MM.1S (cell line): ENCODE data around the gene ABCA2.

ENCODE experiments used
- DNase-seq: peaks from one replicate; pipeline ENCODE4 v3.0.0-alpha.2; 2015
- H2AFZ ChIP-seq: fragments of 300-600 bp; sonication (generic); 2 replicates; pipeline ENCODE4 v1.6.0; 2016; ENCODE audit warnings: antibody characterized with exemption, low read length
- H3F3A ChIP-seq: fragments of 300-600 bp; sonication (generic); 2 replicates; pipeline ENCODE4 v1.6.1; 2016; ENCODE audit warnings: mild to moderate bottlenecking, antibody characterized with exemption, low read length, moderate library complexity, mixed read lengths; ENCODE audit not compliant: insufficient read depth
- H3K27ac ChIP-seq: fragments of 300-600 bp; sonication (generic); 2 replicates; pipeline ENCODE4 v1.5.1; 2016; ENCODE audit warnings: mild to moderate bottlenecking, low read length
- H3K27me3 ChIP-seq: fragments of 300-600 bp; sonication (generic); replicated peaks from 2 replicates; pipeline ENCODE4 v1.6.0; 2016; ENCODE audit warnings: low read length; ENCODE audit not compliant: insufficient read depth
- H3K36me3 ChIP-seq: fragments of 300-600 bp; sonication (generic); replicated peaks from 2 replicates; pipeline ENCODE4 v1.6.1; 2016; ENCODE audit warnings: mild to moderate bottlenecking, low read length, mixed read lengths; ENCODE audit not compliant: insufficient read depth
- H3K4me1 ChIP-seq: fragments of 300-600 bp; sonication (generic); 2 replicates; pipeline ENCODE4 v1.6.1; 2016; ENCODE audit warnings: low read length, mixed read lengths
- H3K4me2 ChIP-seq: fragments of 300-600 bp; sonication (generic); 2 replicates; pipeline ENCODE4 v1.6.0; 2016; ENCODE audit warnings: low read depth, low read length
- H3K4me3 ChIP-seq: fragments of 300-600 bp; sonication (generic); 2 replicates; pipeline ENCODE4 v1.5.1; 2016; ENCODE audit warnings: low read length, mixed read lengths
- H3K79me2 ChIP-seq: fragments of 300-600 bp; sonication (generic); 2 replicates; pipeline ENCODE4 v1.6.1; 2016; ENCODE audit warnings: mixed run types, low read length, mixed read lengths
- H3K9ac ChIP-seq: fragments of 300-600 bp; sonication (generic); 2 replicates; pipeline ENCODE4 v1.6.1; 2016; ENCODE audit warnings: low read length, mixed read lengths
- H3K9me2 ChIP-seq: fragments of 300-600 bp; sonication (generic); replicated peaks from 2 replicates; pipeline ENCODE4 v1.6.1; 2016; ENCODE audit warnings: mild to moderate bottlenecking, low read length, mixed read lengths; ENCODE audit not compliant: insufficient read depth
- H3K9me3 ChIP-seq: fragments of 300-600 bp; sonication (generic); replicated peaks from 2 replicates; pipeline ENCODE4 v1.6.1; 2016; ENCODE audit warnings: mild to moderate bottlenecking, low read length, mixed read lengths; ENCODE audit not compliant: insufficient read depth
- H4K20me1 ChIP-seq: fragments of 300-600 bp; sonication (generic); 2 replicates; pipeline ENCODE4 v1.6.1; 2016; ENCODE audit warnings: mild to moderate bottlenecking, low read length, moderate library complexity, mixed read lengths; ENCODE audit not compliant: insufficient read depth
- CTCF ChIP-seq: fragments of 300-600 bp; sonication (generic); IDR thresholded peaks from 2 replicates; pipeline ENCODE4 v1.5.1; 2016; ENCODE audit warnings: antibody characterized with exemption, low read length, mixed read lengths
- EZH2 ChIP-seq: fragments of 300-600 bp; sonication (generic); optimal IDR thresholded peaks from 2 replicates; pipeline ENCODE3; 2017; ENCODE audit warnings: low read depth, mild to moderate bottlenecking, antibody characterized with exemption, low read length, mixed read lengths
- EZH2phosphoT487 ChIP-seq: fragments of 300-600 bp; sonication (generic); IDR thresholded peaks from 2 replicates; pipeline ENCODE4 v1.6.1; 2018; ENCODE audit warnings: antibody characterized with exemption, low read length

Gene ABCA2

GRCh38 chr9:137066096-137066861 lies 38.2 kb upstream of the ABCA2 start:
- H3K4me3 ChIP-seq = no peak overlapping the region
- H3F3A ChIP-seq = peaks cover 10% of the 10 kb centered on the region
- H3K9ac ChIP-seq = no peak overlapping the region
- H3K36me3 ChIP-seq = no peaks in the 10 kb centered on the region
- H4K20me1 ChIP-seq = 0 out of 2 replicates have a peak, but pooled peaks cover 3% of the 10 kb centered on the region
- TF ChIP-seq EZH2 = no peak
- no peak for TF ChIP-seq EZH2phosphoT487
- TF ChIP-seq CTCF = no peak
- H2AFZ ChIP-seq = no peak overlapping the region
- no peaks in the 10 kb centered on the region for H3K9me2 ChIP-seq
- no peak overlapping the region for H3K4me2 ChIP-seq
- H3K79me2 ChIP-seq = peaks cover 29% of the 10 kb centered on the region
- no peaks in the 10 kb centered on the region for H3K9me3 ChIP-seq
- H3K27me3 ChIP-seq = no peaks in the 10 kb centered on the region
- H3K4me1 ChIP-seq = peaks cover 23% of the 10 kb centered on the region
- DNase-seq = no peak
- no peak overlapping the region for H3K27ac ChIP-seq

DNA sequence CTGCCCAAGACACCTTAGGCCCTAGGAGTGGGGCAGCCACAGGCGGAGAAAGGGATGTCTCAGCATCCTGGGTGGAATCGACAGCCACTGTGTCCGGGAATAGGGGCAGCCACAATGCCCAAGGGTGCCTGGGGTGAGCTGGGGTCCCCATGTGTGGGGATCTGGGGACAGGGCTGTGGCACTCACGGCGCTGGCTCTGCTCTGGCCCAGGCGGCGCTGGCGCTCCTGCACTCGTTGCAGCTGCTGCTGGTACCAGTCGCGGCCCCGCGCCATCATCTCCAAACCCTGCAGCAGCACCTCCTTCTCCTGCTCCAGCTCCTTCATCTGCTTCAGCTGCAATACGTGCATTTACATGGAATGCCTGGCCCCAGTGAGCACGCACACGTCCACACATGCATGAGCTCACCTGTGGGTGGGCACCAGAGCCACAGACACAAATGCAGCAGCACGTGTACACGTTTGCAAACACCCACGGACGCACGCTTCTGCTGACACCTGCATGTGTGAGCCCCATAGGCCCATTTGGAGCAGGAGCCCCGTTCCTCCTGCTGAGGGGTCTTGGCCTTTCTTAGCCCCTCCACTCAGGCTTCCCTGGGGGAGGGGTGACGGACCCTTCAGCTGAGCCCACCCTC lies 37.4 kb upstream of the ABCA2 start:
- Histone ChIP-seq H3K4me1 (peaks cover 16% of the 10 kb centered on the region), H2AFZ (no peak overlapping the region), H3K9ac (no peak overlapping the region), H3K4me3 (no peak overlapping the region), H3K79me2 (peaks cover 29% of the 10 kb centered on the region), H3K27ac (no peak overlapping the region), H3K4me2 (no peak overlapping the region), H3K27me3 (0 out of 2 replicates have a peak, but pooled peaks cover 3% of the 10 kb centered on the region), H3K9me2 (no peaks in the 10 kb centered on the region), H3K36me3 (no peaks in the 10 kb centered on the region), H3K9me3 (no peaks in the 10 kb centered on the region), H3F3A (peaks cover 10% of the 10 kb centered on the region), H4K20me1 (0 out of 2 replicates have a peak, but pooled peaks cover 3% of the 10 kb centered on the region)
- no peak for DNase-seq
- no peak for TF ChIP-seq CTCF
- TF ChIP-seq EZH2 = no peak
- no peak for TF ChIP-seq EZH2phosphoT487

GRCh38 chr9:137064880-137065164 lies 36.8 kb upstream of the ABCA2 start:
- H3K27ac ChIP-seq = no peak overlapping the region
- H3K9ac ChIP-seq = no peak overlapping the region
- peaks cover 10% of the 10 kb centered on the region for H3F3A ChIP-seq
- H3K9me2 ChIP-seq = no peaks in the 10 kb centered on the region
- no peaks in the 10 kb centered on the region for H3K36me3 ChIP-seq
- H3K4me1 ChIP-seq = peaks cover 16% of the 10 kb centered on the region
- 0 out of 2 replicates have a peak, but pooled peaks cover 8% of the 10 kb centered on the region for H3K27me3 ChIP-seq
- no peak overlapping the region for H2AFZ ChIP-seq
- no peaks in the 10 kb centered on the region for H3K9me3 ChIP-seq
- H3K79me2 ChIP-seq = peaks cover 29% of the 10 kb centered on the region
- TF ChIP-seq EZH2phosphoT487 (no peak), CTCF (no peak), EZH2 (no peak)
- H3K4me3 ChIP-seq = no peak overlapping the region
- H3K4me2 ChIP-seq = no peak overlapping the region
- no peak for DNase-seq
- H4K20me1 ChIP-seq = 0 out of 2 replicates have a peak, but pooled peaks cover 3% of the 10 kb centered on the region
